Breast epithelium (tissue), 4 donors: ENCODE measurements around the gene LGALS9. TPM values are rescaled to one million over a fixed set of nuclear protein-coding genes. Genes with fewer than 3 reads are reported as not detected.

Experiments
- DNase-seq, 2 donors: peaks; one replicate each; pipeline ENCODE4 v3.0.0-alpha.2; 2019; ENCODE audit warnings: low spot score in 2 of 2
- H3K27ac ChIP-seq, 2 donors: fragments of 200-600 bp; sonication (generic) in 1 of 2; one replicate each; pipeline ENCODE4 v1.5.1; 2016 to 2019; ENCODE audit warnings: mild to moderate bottlenecking in 1 of 2
- H3K27me3 ChIP-seq, 2 donors: fragments of 200-600 bp; sonication (generic) in 1 of 2; one replicate each; pipeline versions ENCODE4 v1.5.1 to v1.6.0; 2017 to 2019; ENCODE audit warnings: control low read depth in 1 of 2, mild to moderate bottlenecking in 1 of 2
- H3K36me3 ChIP-seq: fragments of 200-600 bp; one replicate; pipeline ENCODE4 v1.5.1; 2019
- H3K4me1 ChIP-seq, 2 donors: fragments of 200-600 bp; sonication (generic); one replicate each; pipeline ENCODE4 v1.5.1; 2016 to 2019; ENCODE audit warnings: control low read depth in 1 of 2
- H3K4me3 ChIP-seq, 3 donors: fragments of 200-600 bp; sonication (generic); 1 replicate in 2 of 3; 2 replicates in 1 of 3; pipeline ENCODE4 v1.5.1; 2016 to 2019; ENCODE audit warnings: mild to moderate bottlenecking in 3 of 3, moderate library complexity in 2 of 3
- H3K9me3 ChIP-seq, 2 donors: fragments of 200-600 bp; sonication (generic) in 1 of 2; one replicate each; pipeline ENCODE4 v1.5.1; 2016 to 2019; ENCODE audit warnings: control low read depth in 1 of 2
- CTCF ChIP-seq, 3 donors: fragments of 450-650 bp; IDR thresholded peaks; one replicate each; pipeline ENCODE4 v1.5.1; 2016 to 2017; ENCODE audit warnings: antibody characterized with exemption in 3 of 3, mild to moderate bottlenecking in 3 of 3, moderate library complexity in 3 of 3
- POLR2A ChIP-seq: fragments of 450-650 bp; IDR thresholded peaks from one replicate; pipeline ENCODE4 v1.6.1; 2016; ENCODE audit warnings: antibody characterized with exemption, mild to moderate bottlenecking, moderate library complexity
- POLR2AphosphoS5 ChIP-seq, 3 donors: sonication (generic); formaldehyde crosslinking; IDR thresholded peaks; one replicate each; pipeline ENCODE4 v1.6.1; 2017; ENCODE audit warnings: antibody characterized with exemption in 3 of 3
- intact Hi-C: fragments of 100-400 bp; cut with DNase I; formaldehyde crosslinking; loops from one replicate; pipeline ENCODE4 v1.15.1; 2023; ENCODE audit warnings: low total_unique reads
- total RNA-seq, 3 donors: library from RNA; depleted of rRNA; stranded (reverse); fragments of >200 nt; gene quantifications; one replicate each; pipeline ENCODE4 v1.1.0, GENCODE V29; 2016

The LGALS9 gene
- total RNA-seq, 3 donors from 2014 or later: 17.4 to 58.1 (median 30.1) TPM

GRCh38 chr17:27588354-27588753 lies 42.6 kb upstream of the LGALS9 start:
- no peak for DNase-seq
- intact Hi-C loops: no loop called here
- H3K4me1 ChIP-seq: no peaks in the 10 kb centered on the region
- no peaks in the 10 kb centered on the region for H3K9me3 ChIP-seq
- H3K4me3 ChIP-seq: no peak overlapping the region
- no peaks in the 10 kb centered on the region for H3K36me3 ChIP-seq
- TF ChIP-seq CTCF (IDR thresholded peaks at IDR 0.05): no peak
- no peak for TF ChIP-seq POLR2AphosphoS5 (IDR thresholded peaks at IDR 0.05)
- TF ChIP-seq POLR2A: no peak
- H3K27ac ChIP-seq: no peak overlapping the region
- H3K27me3 ChIP-seq: no peaks in the 10 kb centered on the region

GRCh38 chr17:27590864-27591263 lies 40.1 kb upstream of the LGALS9 start:
- Histone ChIP-seq H3K9me3 (no peaks in the 10 kb centered on the region), H3K27me3 (no peaks in the 10 kb centered on the region), H3K36me3 (no peaks in the 10 kb centered on the region), H3K27ac (no peak overlapping the region), H3K4me1 (no peaks in the 10 kb centered on the region), H3K4me3 (no peak overlapping the region)
- intact Hi-C loops: no loop called here
- TF ChIP-seq POLR2A (no peak), CTCF (IDR thresholded peaks at IDR 0.05) (no peak), POLR2AphosphoS5 (IDR thresholded peaks at IDR 0.05) (no peak)
- DNase-seq: no peak

- Histone ChIP-seq H3K9me3 (no peaks in the 10 kb centered on the region), H3K27ac (no peak overlapping the region), H3K4me3 (no peak overlapping the region), H3K4me1 (no peaks in the 10 kb centered on the region), H3K36me3 (no peaks in the 10 kb centered on the region), H3K27me3 (no peaks in the 10 kb centered on the region)
- intact Hi-C loops: no loop called here
- DNase-seq: no peak
- TF ChIP-seq CTCF (IDR thresholded peaks at IDR 0.05) (no peak), POLR2A (no peak), POLR2AphosphoS5 (IDR thresholded peaks at IDR 0.05) (no peak)
Observed at GRCh38 chr17:27591986-27592385, 39.0 kb upstream of the LGALS9 start.

GRCh38 chr17:27593232-27593856 lies 37.6 kb upstream of the LGALS9 start:
- H3K27me3 ChIP-seq: no peaks in the 10 kb centered on the region
- no peak for DNase-seq
- H3K36me3 ChIP-seq: peaks cover 3% of the 10 kb centered on the region
- H3K27ac ChIP-seq: no peak overlapping the region
- no peaks in the 10 kb centered on the region for H3K9me3 ChIP-seq
- H3K4me1 ChIP-seq: no peaks in the 10 kb centered on the region
- H3K4me3 ChIP-seq: no peak overlapping the region
- TF ChIP-seq CTCF (IDR thresholded peaks at IDR 0.05) (no peak), POLR2AphosphoS5 (IDR thresholded peaks at IDR 0.05) (no peak)
- intact Hi-C loops: no loop called here

GRCh38 chr17:27593857-27594255 lies 37.1 kb upstream of the LGALS9 start:
- peaks cover 3% of the 10 kb centered on the region for H3K36me3 ChIP-seq

More at GRCh38 chr17:27593857-27594255, 37.1 kb upstream of the LGALS9 start:
- Histone ChIP-seq H3K4me3 (no peak overlapping the region), H3K27ac (no peak overlapping the region), H3K4me1 (no peaks in the 10 kb centered on the region), H3K27me3 (no peaks in the 10 kb centered on the region), H3K9me3 (no peaks in the 10 kb centered on the region)
- intact Hi-C loops: no loop called here
- no peak for TF ChIP-seq CTCF (IDR thresholded peaks at IDR 0.05)
- no peak for DNase-seq
